Astrocyte (in vitro differentiated cells and primary cell): ENCODE data around the gene KCNE5. TPM values are rescaled to one million over a fixed set of nuclear protein-coding genes. Genes with fewer than 3 reads are reported as not detected.

ENCODE experiments used
- DNase-seq: peaks from one replicate; pipeline ENCODE4 v3.0.0-alpha.2; 2010; ENCODE audit warnings: low read depth
- FAIRE-seq: peaks from 2 replicates; lab custom pipeline; 2011; peaks lifted over from hg19 to GRCh38; lab: Jason Lieb, UNC
- H2AFZ ChIP-seq: 2 replicates; pipeline ENCODE4 v1.6.0; 2012; ENCODE audit warnings: low read depth, low read length, inconsistent platforms
- H3K27ac ChIP-seq: 2 replicates; pipeline ENCODE4 v1.5.1; 2011; ENCODE audit warnings: low read depth, low read length, inconsistent platforms
- H3K27me3 ChIP-seq: 2 replicates; pipeline ENCODE4 v1.6.0; 2011; ENCODE audit warnings: low read length, inconsistent platforms; ENCODE audit not compliant: insufficient read depth
- H3K36me3 ChIP-seq: 2 replicates; pipeline ENCODE4 v1.5.1; 2011; ENCODE audit warnings: low read length, inconsistent platforms; ENCODE audit not compliant: insufficient read depth
- H3K4me1 ChIP-seq: 2 replicates; pipeline ENCODE4 v1.5.1; 2011; ENCODE audit warnings: low read length, inconsistent platforms; ENCODE audit not compliant: insufficient read depth
- H3K4me2 ChIP-seq: 2 replicates; pipeline ENCODE4 v1.6.0; 2012; ENCODE audit warnings: low read length, inconsistent platforms
- H3K4me3 ChIP-seq: 2 replicates; pipeline ENCODE4 v1.5.1; 2011; ENCODE audit warnings: low read depth, mild to moderate bottlenecking, low read length, inconsistent platforms; ENCODE audit not compliant: insufficient read depth
- H3K79me2 ChIP-seq: 2 replicates; pipeline ENCODE4 v1.6.0; 2012; ENCODE audit warnings: mild to moderate bottlenecking, low read length, inconsistent platforms; ENCODE audit not compliant: insufficient read depth
- H3K9ac ChIP-seq: 2 replicates; pipeline ENCODE4 v1.6.0; 2012; ENCODE audit warnings: mild to moderate bottlenecking, low read length, inconsistent platforms
- H3K9me3 ChIP-seq: 2 replicates; pipeline ENCODE4 v1.5.1; 2012; ENCODE audit warnings: low read depth, mild to moderate bottlenecking, low read length, inconsistent platforms; ENCODE audit not compliant: insufficient read depth
- H4K20me1 ChIP-seq: 2 replicates; pipeline ENCODE4 v1.6.0; 2012; ENCODE audit warnings: low read length, inconsistent platforms; ENCODE audit not compliant: insufficient read depth
- H3K27ac Mint-ChIP-seq: one replicate; pipeline ENCODE4 v1.8.0; 2021; ENCODE audit warnings: mild to moderate bottlenecking, mixed read lengths; ENCODE audit not compliant: unreplicated experiment
- H3K27me3 Mint-ChIP-seq: one replicate; pipeline ENCODE4 v1.8.0; 2021; ENCODE audit warnings: low read depth, mixed read lengths; ENCODE audit not compliant: unreplicated experiment
- H3K36me3 Mint-ChIP-seq: one replicate; pipeline ENCODE4 v1.8.0; 2021; ENCODE audit warnings: low read depth, mixed read lengths; ENCODE audit not compliant: unreplicated experiment
- H3K4me1 Mint-ChIP-seq: one replicate; pipeline ENCODE4 v1.8.0; 2021; ENCODE audit warnings: low read depth, mixed read lengths; ENCODE audit not compliant: unreplicated experiment
- H3K4me3 Mint-ChIP-seq: one replicate; pipeline ENCODE4 v1.8.0; 2021; ENCODE audit warnings: mild to moderate bottlenecking, moderate library complexity, mixed read lengths; ENCODE audit not compliant: unreplicated experiment
- H3K9me3 Mint-ChIP-seq: one replicate; pipeline ENCODE4 v1.8.0; 2021; ENCODE audit warnings: mild to moderate bottlenecking, mixed read lengths; ENCODE audit not compliant: unreplicated experiment
- EZH2 ChIP-seq: IDR thresholded peaks from 2 replicates; pipeline ENCODE4 v1.6.1; 2012; ENCODE audit warnings: mild to moderate bottlenecking, low read length, inconsistent platforms; ENCODE audit not compliant: insufficient read depth
- total RNA-seq: library from RNA; stranded (reverse); gene quantifications from 2 replicates; pipeline ENCODE4 v1.2.1, GENCODE V29; 2021
- TF ChIP-seq, protein P1 (sequence below): IDR thresholded peaks from 2 replicates; pipeline ENCODE4 v1.5.1; 2011; ENCODE audit warnings: low read depth, mild to moderate bottlenecking, inconsistent platforms, low read length, moderate library complexity; ENCODE audit not compliant: insufficient read depth

KCNE5 gene
- total RNA-seq, 1 donor from 2014 or later, result 1.3 TPM

DNA sequence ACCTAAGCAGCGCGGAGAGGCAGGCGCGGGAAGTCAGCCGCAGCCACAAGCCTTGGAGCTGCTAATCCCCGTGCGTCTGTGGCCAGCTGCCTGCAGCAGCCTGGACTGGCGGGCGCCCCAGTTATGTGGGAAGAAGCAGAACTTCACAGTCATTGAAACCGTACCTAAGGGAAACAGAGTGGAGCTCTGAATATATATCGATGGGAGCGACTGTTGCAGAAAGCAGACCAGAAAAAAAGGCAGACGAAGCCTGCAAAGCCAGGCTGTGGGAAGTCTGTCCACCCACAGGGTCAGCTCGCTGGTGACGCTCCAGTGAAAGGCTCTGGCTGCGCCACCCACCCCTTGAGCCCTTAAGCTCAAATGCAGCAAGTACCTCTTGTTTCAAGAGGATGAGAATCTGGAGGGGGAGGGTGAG lies 24.7 kb downstream of the KCNE5 start:
- H3K9me3 ChIP-seq, result no peaks in the 10 kb centered on the region
- H3K4me1 ChIP-seq, result no peaks in the 10 kb centered on the region
- H4K20me1 ChIP-seq, result no peaks in the 10 kb centered on the region
- DNase-seq, result peak; percentile 23
- Mint-ChIP-seq H3K27me3 (peaks cover 3% of the 10 kb centered on the region), H3K9me3 (no peaks in the 10 kb centered on the region), H3K4me1 (no peaks in the 10 kb centered on the region), H3K36me3 (no peaks in the 10 kb centered on the region), H3K27ac (no peak overlapping the region), H3K4me3 (no peak overlapping the region)
- no peak overlapping the region for H3K4me3 ChIP-seq
- no peak for FAIRE-seq
- no peaks in the 10 kb centered on the region for H3K79me2 ChIP-seq
- peak overlapping the region; percentile 47 for H2AFZ ChIP-seq
- H3K27me3 ChIP-seq, result no peaks in the 10 kb centered on the region
- no peak for TF ChIP-seq EZH2
- TF ChIP-seq, protein P1, sequence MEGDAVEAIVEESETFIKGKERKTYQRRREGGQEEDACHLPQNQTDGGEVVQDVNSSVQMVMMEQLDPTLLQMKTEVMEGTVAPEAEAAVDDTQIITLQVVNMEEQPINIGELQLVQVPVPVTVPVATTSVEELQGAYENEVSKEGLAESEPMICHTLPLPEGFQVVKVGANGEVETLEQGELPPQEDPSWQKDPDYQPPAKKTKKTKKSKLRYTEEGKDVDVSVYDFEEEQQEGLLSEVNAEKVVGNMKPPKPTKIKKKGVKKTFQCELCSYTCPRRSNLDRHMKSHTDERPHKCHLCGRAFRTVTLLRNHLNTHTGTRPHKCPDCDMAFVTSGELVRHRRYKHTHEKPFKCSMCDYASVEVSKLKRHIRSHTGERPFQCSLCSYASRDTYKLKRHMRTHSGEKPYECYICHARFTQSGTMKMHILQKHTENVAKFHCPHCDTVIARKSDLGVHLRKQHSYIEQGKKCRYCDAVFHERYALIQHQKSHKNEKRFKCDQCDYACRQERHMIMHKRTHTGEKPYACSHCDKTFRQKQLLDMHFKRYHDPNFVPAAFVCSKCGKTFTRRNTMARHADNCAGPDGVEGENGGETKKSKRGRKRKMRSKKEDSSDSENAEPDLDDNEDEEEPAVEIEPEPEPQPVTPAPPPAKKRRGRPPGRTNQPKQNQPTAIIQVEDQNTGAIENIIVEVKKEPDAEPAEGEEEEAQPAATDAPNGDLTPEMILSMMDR, result no peak
- peak overlapping the region; percentile 72 for H3K4me2 ChIP-seq
- H3K36me3 ChIP-seq, result no peaks in the 10 kb centered on the region
- no peak overlapping the region for H3K9ac ChIP-seq
- H3K27ac ChIP-seq, result no peak overlapping the region

DNA sequence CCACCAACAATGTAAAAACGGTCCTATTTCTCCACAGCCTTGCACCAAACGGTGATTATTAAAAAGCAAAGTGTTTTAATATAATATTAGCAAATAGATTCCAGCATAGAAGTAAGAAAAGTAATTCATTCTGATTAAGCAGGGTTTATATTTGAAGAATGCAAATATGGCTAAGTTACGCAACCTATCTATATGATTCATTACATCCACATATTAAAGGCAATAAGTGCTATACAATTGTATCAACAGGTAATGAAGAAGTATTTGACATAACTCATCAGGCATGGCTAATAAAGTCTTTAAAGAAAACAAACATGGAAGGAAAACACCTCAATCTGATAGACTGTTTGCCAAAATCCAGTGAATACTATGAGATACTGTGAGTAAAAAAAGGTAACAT lies 29.0 kb downstream of the KCNE5 start:
- no peaks in the 10 kb centered on the region for H3K27me3 Mint-ChIP-seq
- no peak for DNase-seq
- no peak overlapping the region for H3K4me3 ChIP-seq
- no peaks in the 10 kb centered on the region for H3K4me1 Mint-ChIP-seq
- H3K4me1 ChIP-seq, result no peaks in the 10 kb centered on the region
- H2AFZ ChIP-seq, result no peak overlapping the region
- H3K36me3 Mint-ChIP-seq, result no peaks in the 10 kb centered on the region
- H3K4me3 Mint-ChIP-seq, result no peak overlapping the region
- no peaks in the 10 kb centered on the region for H3K79me2 ChIP-seq
- no peak overlapping the region for H3K9ac ChIP-seq
- H4K20me1 ChIP-seq, result no peaks in the 10 kb centered on the region
- no peaks in the 10 kb centered on the region for H3K9me3 Mint-ChIP-seq
- H3K27ac Mint-ChIP-seq, result no peak overlapping the region
- FAIRE-seq, result no peak
- no peak overlapping the region for H3K4me2 ChIP-seq
- H3K36me3 ChIP-seq, result no peaks in the 10 kb centered on the region
- no peak overlapping the region for H3K27ac ChIP-seq
- H3K27me3 ChIP-seq, result no peaks in the 10 kb centered on the region
- TF ChIP-seq EZH2, result no peak
- TF ChIP-seq, protein P1, result no peak
- H3K9me3 ChIP-seq, result no peaks in the 10 kb centered on the region

DNA sequence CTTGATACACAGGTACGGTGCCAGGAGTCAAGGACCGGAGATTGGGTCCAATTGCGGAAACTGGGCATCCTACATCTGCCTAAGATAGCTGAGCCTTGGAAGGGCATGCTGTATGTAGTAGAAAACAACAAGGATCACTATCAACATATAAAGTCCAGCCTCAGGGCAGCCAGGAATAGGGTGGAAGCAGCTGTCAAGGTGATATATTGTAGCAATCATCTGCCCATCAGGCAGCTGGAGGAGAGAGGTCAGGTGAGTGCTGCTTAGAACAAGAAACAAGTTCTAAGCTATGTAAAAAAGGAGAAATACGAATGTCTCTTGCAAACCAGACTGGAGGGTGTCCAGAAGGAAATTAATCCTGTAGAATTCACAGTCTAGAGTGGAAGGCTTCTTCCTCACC lies 34.8 kb downstream of the KCNE5 start:
- H3K27me3 Mint-ChIP-seq, result peaks cover 4% of the 10 kb centered on the region
- Histone ChIP-seq H3K27ac (no peak overlapping the region), H4K20me1 (no peaks in the 10 kb centered on the region), H3K9me3 (no peaks in the 10 kb centered on the region), H3K4me1 (no peaks in the 10 kb centered on the region), H2AFZ (no peak overlapping the region), H3K4me2 (no peak overlapping the region), H3K36me3 (no peaks in the 10 kb centered on the region), H3K4me3 (no peak overlapping the region), H3K27me3 (no peaks in the 10 kb centered on the region), H3K79me2 (no peaks in the 10 kb centered on the region), H3K9ac (no peak overlapping the region)
- TF ChIP-seq, protein P1, result no peak
- TF ChIP-seq EZH2, result no peak
- no peak overlapping the region for H3K4me3 Mint-ChIP-seq
- FAIRE-seq (no peak), DNase-seq (no peak)
- no peak overlapping the region for H3K27ac Mint-ChIP-seq
- no peaks in the 10 kb centered on the region for H3K36me3 Mint-ChIP-seq
- no peaks in the 10 kb centered on the region for H3K4me1 Mint-ChIP-seq
- H3K9me3 Mint-ChIP-seq, result no peaks in the 10 kb centered on the region
